Measurements from ENCODE around the gene ATP9A. TPM values are rescaled to one million over a fixed set of nuclear protein-coding genes. Genes with fewer than 3 reads are reported as not detected.

Gene ATP9A
- total RNA-seq, 4 donors from 2014 or later = 17.6 to 28.2 (median 19.5) TPM

GRCh38 chr20:51608061-51608460 lies 160.1 kb downstream of the ATP9A start:
- Histone ChIP-seq H3K27me3 (no peaks in the 10 kb centered on the region), H3K27ac (no peak overlapping the region), H3K4me1 (no peaks in the 10 kb centered on the region), H3K4me3 (no peak overlapping the region), H3K9me3 (no peaks in the 10 kb centered on the region), H3K36me3 (peaks cover 0 to 98% (median 5%) of the 10 kb centered on the region in 3 donors)
- intact Hi-C loops (cut with DNase I) = loop anchor here (5.0 kb wide), 1 partner anchor 464 kb away; no protein-coding TSS in a partner anchor
- TF ChIP-seq CTCF (IDR thresholded peaks at IDR 0.05) = no peak
- no peak for TF ChIP-seq POLR2A (IDR thresholded peaks at IDR 0.05)
- 75 to 76% methylated on average over 5 of the region's 5 CpGs for WGBS, 2 donors
- DNase-seq = no peak

GRCh38 chr20:51607170-51607569 lies 161.0 kb downstream of the ATP9A start:
- H3K36me3 ChIP-seq = peaks cover 0 to 98% (median 5%) of the 10 kb centered on the region in 3 donors
- H3K9me3 ChIP-seq = no peaks in the 10 kb centered on the region
- H3K27ac ChIP-seq = no peak overlapping the region
- no peak for TF ChIP-seq CTCF (IDR thresholded peaks at IDR 0.05)
- no peak for TF ChIP-seq POLR2A (IDR thresholded peaks at IDR 0.05)
- H3K4me3 ChIP-seq = no peak overlapping the region
- no peak for DNase-seq
- H3K27me3 ChIP-seq = no peaks in the 10 kb centered on the region
- no peaks in the 10 kb centered on the region for H3K4me1 ChIP-seq
- intact Hi-C loops (cut with DNase I) = loop anchor here (5.0 kb wide), 1 partner anchor 465 kb away; no protein-coding TSS in a partner anchor
- WGBS, 2 donors = 71 to 76% methylated on average over 2 of the region's 2 CpGs

GRCh38 chr20:51604851-51605250 lies 163.3 kb downstream of the ATP9A start:
- Histone ChIP-seq H3K27me3 (no peaks in the 10 kb centered on the region), H3K9me3 (no peaks in the 10 kb centered on the region), H3K36me3 (peaks cover 0 to 99% (median 11%) of the 10 kb centered on the region in 3 donors), H3K4me1 (no peaks in the 10 kb centered on the region), H3K27ac (no peak overlapping the region), H3K4me3 (no peak overlapping the region)
- no peak for DNase-seq
- WGBS, 2 donors = 84 to 97% methylated on average over 13 to 14 of the region's 14 CpGs
- intact Hi-C loops (cut with DNase I) = loop anchor here (5.0 kb wide), 1 partner anchor 467 kb away; no protein-coding TSS in a partner anchor
- no peak for TF ChIP-seq CTCF (IDR thresholded peaks at IDR 0.05)

GRCh38 chr20:51602131-51602530 lies 166.1 kb downstream of the ATP9A start:
- H3K9me3 ChIP-seq = no peaks in the 10 kb centered on the region
- intact Hi-C loops (cut with DNase I) = no loop called here
- H3K27ac ChIP-seq = no peak overlapping the region
- H3K27me3 ChIP-seq = no peaks in the 10 kb centered on the region
- no peaks in the 10 kb centered on the region for H3K4me1 ChIP-seq
- TF ChIP-seq POLR2A (IDR thresholded peaks at IDR 0.05) (no peak), CTCF (IDR thresholded peaks at IDR 0.05) (no peak)
- H3K4me3 ChIP-seq = no peak overlapping the region
- peaks cover 0 to 89% (median 6%) of the 10 kb centered on the region in 3 donors for H3K36me3 ChIP-seq
- WGBS, 2 donors = 78 to 85% methylated on average over 3 to 5 of the region's 5 CpGs
- DNase-seq = no peak

GRCh38 chr20:51600950-51601349 lies 167.2 kb downstream of the ATP9A start:
- intact Hi-C loops (cut with DNase I) = no loop called here
- Histone ChIP-seq H3K27ac (no peak overlapping the region), H3K4me3 (no peak overlapping the region), H3K9me3 (no peaks in the 10 kb centered on the region), H3K27me3 (no peaks in the 10 kb centered on the region), H3K4me1 (no peaks in the 10 kb centered on the region), H3K36me3 (peaks cover 0 to 81% (median 6%) of the 10 kb centered on the region in 3 donors)
- TF ChIP-seq POLR2A (IDR thresholded peaks at IDR 0.05) (no peak), CTCF (IDR thresholded peaks at IDR 0.05) (no peak)
- 82 to 88% methylated on average over 8 to 14 of the region's 14 CpGs for WGBS, 2 donors
- no peak for DNase-seq
